Ectodermal cell (in vitro differentiated cells): Measurements from ENCODE around the gene NBAS.

Experiments
- H3K27ac ChIP-seq: 2 replicates; pipeline ENCODE4 v1.7.0; 2013; ENCODE audit warnings: mild to moderate bottlenecking, low read depth, low read length; ENCODE audit not compliant: insufficient read depth, poor library complexity, severe bottlenecking
- H3K27me3 ChIP-seq: 2 replicates; pipeline ENCODE4 v1.7.0; 2013; ENCODE audit warnings: mild to moderate bottlenecking, low read length; ENCODE audit not compliant: insufficient read depth, control insufficient read depth, poor library complexity, severe bottlenecking
- H3K36me3 ChIP-seq: one replicate; pipeline ENCODE4 v1.7.0; 2013; ENCODE audit warnings: low read length; ENCODE audit not compliant: control insufficient read depth, insufficient read depth
- H3K4me1 ChIP-seq: one replicate; pipeline ENCODE4 v1.7.0; 2013; ENCODE audit warnings: low read length; ENCODE audit not compliant: control insufficient read depth, insufficient read depth
- H3K4me3 ChIP-seq: 2 replicates; pipeline ENCODE4 v1.7.0; 2013; ENCODE audit warnings: low read depth, low read length, control low read depth; ENCODE audit not compliant: insufficient read depth
- H3K9me3 ChIP-seq: 2 replicates; pipeline ENCODE4 v1.7.0; 2013; ENCODE audit warnings: mild to moderate bottlenecking, low read length, moderate library complexity; ENCODE audit not compliant: control insufficient read depth
- WGBS, 2 experiments: methylation state at CpG; one replicate each; pipeline ENCODE4 v1.1.7; 2013; ENCODE audit warnings: missing lambda C conversion rate in 2 of 2; 5-methylcytosine and 5-hydroxymethylcytosine counted together

Gene NBAS

GRCh38 chr2:15372019-15372418 is 189.1 kb downstream of the NBAS start:
- H3K27me3 ChIP-seq = no peaks in the 10 kb centered on the region
- no peaks in the 10 kb centered on the region for H3K4me1 ChIP-seq
- no peak overlapping the region for H3K27ac ChIP-seq
- no peaks in the 10 kb centered on the region for H3K9me3 ChIP-seq
- H3K4me3 ChIP-seq = no peak overlapping the region
- 100% methylated on average over 1 of the region's 1 CpG for WGBS, 2 experiments
- no peaks in the 10 kb centered on the region for H3K36me3 ChIP-seq

- Histone ChIP-seq H3K9me3 (no peaks in the 10 kb centered on the region), H3K4me3 (no peak overlapping the region), H3K36me3 (no peaks in the 10 kb centered on the region), H3K4me1 (no peaks in the 10 kb centered on the region), H3K27ac (no peak overlapping the region), H3K27me3 (no peaks in the 10 kb centered on the region)
- 92 to 100% methylated on average over 2 of the region's 2 CpGs for WGBS, 2 experiments
These were observed 192.0 kb downstream of the NBAS start for GRCh38 chr2:15369129-15369528.

GRCh38 chr2:15367715-15368114 is 193.4 kb downstream of the NBAS start:
- Histone ChIP-seq H3K4me1 (no peaks in the 10 kb centered on the region), H3K27me3 (no peaks in the 10 kb centered on the region), H3K9me3 (no peaks in the 10 kb centered on the region), H3K27ac (no peak overlapping the region), H3K36me3 (no peaks in the 10 kb centered on the region), H3K4me3 (no peak overlapping the region)
- WGBS, 2 experiments = 91 to 100% methylated on average over 2 of the region's 2 CpGs

GRCh38 chr2:15367205-15367604 is 193.9 kb downstream of the NBAS start:
- H3K4me1 ChIP-seq = no peaks in the 10 kb centered on the region
- H3K27me3 ChIP-seq = no peaks in the 10 kb centered on the region
- WGBS, 2 experiments = 56 to 67% methylated on average over 1 to 3 of the region's 3 CpGs
- H3K36me3 ChIP-seq = no peaks in the 10 kb centered on the region
- no peaks in the 10 kb centered on the region for H3K9me3 ChIP-seq
- H3K27ac ChIP-seq = no peak overlapping the region
- H3K4me3 ChIP-seq = no peak overlapping the region

- no peaks in the 10 kb centered on the region for H3K27me3 ChIP-seq
- H3K4me3 ChIP-seq = no peak overlapping the region
- H3K4me1 ChIP-seq = no peaks in the 10 kb centered on the region
- no peaks in the 10 kb centered on the region for H3K36me3 ChIP-seq
- WGBS, 2 experiments = 0 to 42% methylated on average over 1 to 2 of the region's 2 CpGs
- no peaks in the 10 kb centered on the region for H3K9me3 ChIP-seq
- H3K27ac ChIP-seq = no peak overlapping the region
These were observed 195.7 kb downstream of the NBAS start for GRCh38 chr2:15365411-15365810.

- H3K4me3 ChIP-seq = no peak overlapping the region
- WGBS, 2 experiments = 96 to 98% methylated on average over 2 of the region's 2 CpGs
- no peak overlapping the region for H3K27ac ChIP-seq
- H3K27me3 ChIP-seq = no peaks in the 10 kb centered on the region
- H3K36me3 ChIP-seq = no peaks in the 10 kb centered on the region
- no peaks in the 10 kb centered on the region for H3K9me3 ChIP-seq
- no peaks in the 10 kb centered on the region for H3K4me1 ChIP-seq
These were observed 196.6 kb downstream of the NBAS start for GRCh38 chr2:15364561-15364960.

- Histone ChIP-seq H3K36me3 (no peaks in the 10 kb centered on the region), H3K9me3 (no peaks in the 10 kb centered on the region), H3K27me3 (no peaks in the 10 kb centered on the region), H3K27ac (no peak overlapping the region), H3K4me3 (no peak overlapping the region), H3K4me1 (no peaks in the 10 kb centered on the region)
- WGBS, 2 experiments = 93 to 95% methylated on average over 3 of the region's 3 CpGs
These were observed 197.4 kb downstream of the NBAS start for GRCh38 chr2:15363734-15364133.

- Histone ChIP-seq H3K27me3 (no peaks in the 10 kb centered on the region), H3K27ac (no peak overlapping the region), H3K9me3 (no peaks in the 10 kb centered on the region), H3K36me3 (no peaks in the 10 kb centered on the region), H3K4me1 (no peaks in the 10 kb centered on the region), H3K4me3 (no peak overlapping the region)
These were observed 198.0 kb downstream of the NBAS start for GRCh38 chr2:15363142-15363541.

- Histone ChIP-seq H3K9me3 (no peaks in the 10 kb centered on the region), H3K4me1 (no peaks in the 10 kb centered on the region), H3K27ac (no peak overlapping the region), H3K27me3 (no peaks in the 10 kb centered on the region), H3K4me3 (no peak overlapping the region), H3K36me3 (no peaks in the 10 kb centered on the region)
- 89 to 92% methylated on average over 2 to 4 of the region's 5 CpGs for WGBS, 2 experiments
These were observed 201.2 kb downstream of the NBAS start for GRCh38 chr2:15359716-15360531.

- WGBS, 2 experiments = 69 to 70% methylated on average over 5 of the region's 5 CpGs
- Histone ChIP-seq H3K36me3 (no peaks in the 10 kb centered on the region), H3K4me1 (no peaks in the 10 kb centered on the region), H3K9me3 (no peaks in the 10 kb centered on the region), H3K27me3 (no peaks in the 10 kb centered on the region), H3K27ac (no peak overlapping the region), H3K4me3 (no peak overlapping the region)
These were observed 203.2 kb downstream of the NBAS start for GRCh38 chr2:15357922-15358321.
